Right kidney (tissue), 1 donor: ENCODE measurements around the gene IQSEC3.

Experiments used
- DNase-seq: peaks from one replicate; pipeline ENCODE4 v3.0.0-alpha.2; 2016

IQSEC3 gene

GRCh38 chr12:139585-139984 lies 73.0 kb downstream of the IQSEC3 start:
- DNase-seq, result peak; percentile 46

GRCh38 chr12:140162-140561 lies 73.6 kb downstream of the IQSEC3 start:
- DNase-seq, result no peak

- peak; percentile 70 for DNase-seq
These were observed 77.5 kb downstream of the IQSEC3 start for GRCh38 chr12:143964-144649.

- DNase-seq, result no peak
These were observed 78.2 kb downstream of the IQSEC3 start for GRCh38 chr12:144650-145284.

- DNase-seq, result no peak
These were observed 78.9 kb downstream of the IQSEC3 start for GRCh38 chr12:145369-145960.

- DNase-seq, result no peak
These were observed 80.7 kb downstream of the IQSEC3 start for GRCh38 chr12:147242-147641.

GRCh38 chr12:148676-149416 lies 82.3 kb downstream of the IQSEC3 start:
- DNase-seq, result no peak

GRCh38 chr12:151579-151978 lies 85.0 kb downstream of the IQSEC3 start:
- DNase-seq, result no peak

GRCh38 chr12:152440-152839 lies 85.9 kb downstream of the IQSEC3 start:
- no peak for DNase-seq

- no peak for DNase-seq
These were observed 86.6 kb downstream of the IQSEC3 start for GRCh38 chr12:153080-153746.

GRCh38 chr12:154058-154457 lies 87.5 kb downstream of the IQSEC3 start:
- no peak for DNase-seq

GRCh38 chr12:155006-155405 lies 88.4 kb downstream of the IQSEC3 start:
- no peak for DNase-seq

- DNase-seq, result no peak
These were observed 89.1 kb downstream of the IQSEC3 start for GRCh38 chr12:155646-156045.

- no peak for DNase-seq
These were observed 90.4 kb downstream of the IQSEC3 start for GRCh38 chr12:156945-157344.

- DNase-seq, result no peak
These were observed 91.1 kb downstream of the IQSEC3 start for GRCh38 chr12:157644-158043.

- no peak for DNase-seq
These were observed 92.7 kb downstream of the IQSEC3 start for GRCh38 chr12:159156-159782.

- no peak for DNase-seq
These were observed 94.3 kb downstream of the IQSEC3 start for GRCh38 chr12:160858-161257.

GRCh38 chr12:161823-162222 lies 95.3 kb downstream of the IQSEC3 start:
- DNase-seq, result no peak

GRCh38 chr12:162467-163307 lies 96.1 kb downstream of the IQSEC3 start:
- no peak for DNase-seq

- DNase-seq, result no peak
These were observed 96.9 kb downstream of the IQSEC3 start for GRCh38 chr12:163406-163986.

GRCh38 chr12:164207-164606 lies 97.6 kb downstream of the IQSEC3 start:
- no peak for DNase-seq
